Esophagus muscularis mucosa (tissue), 4 donors: ENCODE results near the gene TENM4. TPM values are rescaled to one million over a fixed set of nuclear protein-coding genes. Genes with fewer than 3 reads are reported as not detected.
"Not testable (repeated sequence)": the region's sequence is repeated elsewhere in the genome, so short reads cannot be mapped to it uniquely, and the experiment has no call there.

Source experiments
- DNase-seq: peaks from one replicate; pipeline ENCODE4 v3.0.0-alpha.2; 2017; ENCODE audit errors: extremely low spot score
- H3K27ac ChIP-seq, 4 donors: fragments of 200-600 bp; sonication (generic); replicated peaks in 1 of 4; 1 replicate in 3 of 4; 2 replicates in 1 of 4; pipeline ENCODE4 v1.5.1; 2016 to 2019; ENCODE audit warnings: mild to moderate bottlenecking in 1 of 4
- H3K27me3 ChIP-seq, 4 donors: fragments of 200-600 bp; sonication (generic); one replicate each; pipeline versions ENCODE4 v1.5.1 to v1.6.0; 2016 to 2019
- H3K36me3 ChIP-seq, 4 donors: fragments of 200-600 bp; sonication (generic); one replicate each; pipeline ENCODE4 v1.5.1; 2016 to 2019
- H3K4me1 ChIP-seq, 4 donors: fragments of 200-600 bp; sonication (generic); one replicate each; pipeline ENCODE4 v1.5.1; 2016 to 2019
- H3K4me3 ChIP-seq, 4 donors: fragments of 200-600 bp; sonication (generic); 1 replicate in 2 of 4; 2 replicates in 2 of 4; pipeline ENCODE4 v1.5.1; 2016 to 2019; ENCODE audit warnings: mild to moderate bottlenecking in 4 of 4, moderate library complexity in 1 of 4
- H3K9me3 ChIP-seq, 4 donors: fragments of 200-600 bp; sonication (generic); 1 replicate in 3 of 4; 2 replicates in 1 of 4; pipeline ENCODE4 v1.5.1; 2016 to 2019
- CTCF ChIP-seq, 3 experiments: fragments of 200-600 bp in 2 of 3; fragments of 450-650 bp in 1 of 3; sonication (generic) in 2 of 3; IDR thresholded peaks; one replicate each; pipeline ENCODE4 v1.5.1; 2017 to 2019; ENCODE audit warnings: antibody characterized with exemption in 3 of 3, mild to moderate bottlenecking in 2 of 3, moderate library complexity in 1 of 3
- EP300 ChIP-seq: sonication (generic); formaldehyde crosslinking; IDR thresholded peaks from one replicate; pipeline ENCODE4 v1.6.1; 2017; ENCODE audit warnings: antibody characterized with exemption
- POLR2A ChIP-seq: fragments of 450-650 bp; IDR thresholded peaks from one replicate; pipeline ENCODE4 v1.6.1; 2017; ENCODE audit warnings: antibody characterized with exemption, moderate library complexity, mild to moderate bottlenecking, low read depth
- POLR2AphosphoS5 ChIP-seq, 2 donors: sonication (generic); formaldehyde crosslinking; IDR thresholded peaks; one replicate each; pipeline ENCODE4 v1.6.1; 2017; ENCODE audit warnings: antibody characterized with exemption in 2 of 2
- WGBS: methylation state at CpG from one replicate; pipeline ENCODE4 v1.1.5; 2018; 5-methylcytosine and 5-hydroxymethylcytosine counted together
- intact Hi-C: fragments of 100-400 bp; cut with DNase I; formaldehyde crosslinking; loops from one replicate; pipeline ENCODE4 v1.15.1; 2023
- total RNA-seq, 4 donors: library from RNA; depleted of rRNA; stranded (reverse); fragments of >200 nt; gene quantifications; one replicate each; pipeline versions ENCODE4 v1.1.0 to v1.2.1, GENCODE V29; 2016

The TENM4 gene
- total RNA-seq, 4 donors from 2014 or later, result 4.1 to 9.6 (median 8.0) TPM

DNA sequence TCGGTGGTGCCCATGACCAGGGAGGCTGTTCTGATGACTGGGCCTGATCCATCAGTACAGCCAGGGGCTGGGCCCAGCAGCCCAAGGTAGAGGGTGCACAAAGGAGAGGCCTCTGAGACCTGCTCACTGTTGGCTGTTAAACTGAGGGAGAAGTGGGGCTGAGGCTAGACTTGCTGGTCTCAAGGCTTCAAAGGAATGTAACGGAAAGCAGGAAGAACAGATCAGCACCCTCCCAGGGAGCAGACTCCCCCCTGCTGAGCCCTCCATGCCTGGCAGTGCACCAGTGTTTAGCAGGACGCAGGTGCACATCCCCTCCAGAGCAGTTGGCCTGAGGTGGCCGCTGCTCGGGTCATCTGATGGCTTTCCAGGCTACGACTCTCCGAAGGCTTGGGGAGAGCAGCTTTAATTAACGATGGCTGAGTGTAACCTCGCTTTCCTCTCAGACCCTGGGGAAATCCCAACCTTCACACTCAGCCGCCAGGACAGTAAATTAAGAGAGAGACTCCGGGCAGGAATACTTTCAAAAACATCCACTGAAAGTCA is 610.5 kb downstream of the TENM4 start:
- no peak for DNase-seq
- intact Hi-C loops, result no loop called here
- TF ChIP-seq EP300, result no peak
- H3K4me1 ChIP-seq, result peaks cover 0 to 11% (median 7%) of the 10 kb centered on the region in 4 donors
- no peaks in the 10 kb centered on the region for H3K27me3 ChIP-seq
- no peak overlapping the region for H3K4me3 ChIP-seq
- H3K9me3 ChIP-seq, result no peaks in the 10 kb centered on the region
- 88% methylated on average over 11 of the region's 11 CpGs for WGBS
- no peak overlapping the region for H3K27ac ChIP-seq
- no peaks in the 10 kb centered on the region for H3K36me3 ChIP-seq

DNA sequence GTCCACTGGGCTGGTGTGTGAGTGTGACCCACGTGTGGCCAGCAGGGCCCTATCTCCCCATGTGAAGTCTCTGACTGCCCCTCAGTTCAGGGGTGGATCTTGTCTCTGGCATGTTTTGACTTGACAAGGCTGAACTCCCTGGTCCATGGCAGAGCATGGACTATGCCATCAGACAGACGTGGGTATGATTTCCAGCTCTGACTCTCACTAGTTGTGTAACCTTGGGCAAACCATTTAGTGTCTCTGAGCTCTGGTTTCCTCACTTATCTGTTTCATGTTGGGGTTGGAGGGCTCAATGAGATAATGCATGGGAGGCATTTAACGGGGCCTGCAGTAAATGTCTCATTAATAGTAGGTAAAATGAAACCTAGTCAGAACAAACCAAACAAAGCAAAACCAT is 611.7 kb downstream of the TENM4 start:
- no peak for DNase-seq
- H3K27ac ChIP-seq, result no peak overlapping the region
- TF ChIP-seq EP300 (no peak), CTCF (IDR thresholded peaks at IDR 0.05) (no peak), POLR2AphosphoS5 (IDR thresholded peaks at IDR 0.05) (no peak), POLR2A (no peak)
- 94% methylated on average over 2 of the region's 3 CpGs for WGBS
- no peaks in the 10 kb centered on the region for H3K36me3 ChIP-seq
- intact Hi-C loops, result no loop called here
- no peak overlapping the region for H3K4me3 ChIP-seq
- H3K4me1 ChIP-seq, result peaks cover 0 to 12% (median 7%) of the 10 kb centered on the region in 4 donors
- no peaks in the 10 kb centered on the region for H3K27me3 ChIP-seq
- no peaks in the 10 kb centered on the region for H3K9me3 ChIP-seq

DNA sequence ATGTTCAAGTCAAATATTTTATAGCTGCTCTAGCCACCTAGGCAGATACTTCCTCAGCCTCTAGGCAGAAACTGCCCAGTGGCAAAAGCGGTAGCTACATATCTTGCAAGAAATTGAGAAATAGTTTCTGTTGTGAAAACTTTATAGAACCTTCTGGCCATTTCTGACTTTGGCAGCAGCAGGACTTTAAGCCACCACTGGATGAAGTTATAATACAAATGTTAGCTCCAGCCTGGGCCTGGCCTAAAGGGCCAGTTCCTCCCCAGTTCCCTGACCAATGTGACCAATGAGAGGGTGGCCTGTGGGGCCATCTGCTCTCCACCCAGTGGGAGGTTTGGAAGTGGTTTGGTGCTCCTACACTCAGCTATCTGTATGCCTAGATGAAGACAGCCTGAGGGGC is 612.2 kb downstream of the TENM4 start:
- H3K27ac ChIP-seq, result no peak overlapping the region
- no peak for DNase-seq
- WGBS, result 93% methylated on average over 1 of the region's 1 CpG

DNA sequence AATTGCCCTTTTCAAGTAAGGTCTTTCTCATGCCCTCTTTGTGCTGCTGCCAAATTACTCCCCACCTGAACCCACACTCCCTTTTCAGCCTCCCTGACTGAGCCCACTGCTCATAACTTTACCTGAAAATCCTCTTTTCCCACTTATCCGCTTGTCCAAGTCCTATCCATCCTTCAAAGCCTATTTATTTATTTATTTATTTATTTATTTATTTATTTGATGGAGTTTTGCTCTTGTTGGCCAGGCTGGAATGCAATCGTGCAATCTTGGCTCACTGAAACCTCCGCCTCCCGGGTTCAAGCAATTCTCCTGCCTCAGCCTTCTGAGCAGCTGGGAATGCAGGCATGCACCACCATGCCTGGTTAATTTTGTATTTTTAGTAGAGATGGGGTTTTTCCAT is 613.5 kb downstream of the TENM4 start:
- WGBS, result 94% methylated on average over 4 of the region's 4 CpGs
- H3K4me3 ChIP-seq, intact Hi-C loops, H3K27ac ChIP-seq, H3K27me3 ChIP-seq, H3K36me3 ChIP-seq, DNase-seq, H3K9me3 ChIP-seq: not testable (repeated sequence)
- H3K4me1 ChIP-seq, result peaks cover 0 to 12% (median 7%) of the 10 kb centered on the region in 4 donors

More for the DNA sequence above, 612.2 kb downstream of the TENM4 start:
- H3K36me3 ChIP-seq, result no peaks in the 10 kb centered on the region
- no peaks in the 10 kb centered on the region for H3K9me3 ChIP-seq
- intact Hi-C loops, result no loop called here
- no peak for TF ChIP-seq EP300
- no peak for TF ChIP-seq POLR2AphosphoS5 (IDR thresholded peaks at IDR 0.05)
- no peak for TF ChIP-seq CTCF (IDR thresholded peaks at IDR 0.05)
- TF ChIP-seq POLR2A, result no peak
- H3K4me1 ChIP-seq, result peaks cover 0 to 12% (median 7%) of the 10 kb centered on the region in 4 donors
- H3K4me3 ChIP-seq, result no peak overlapping the region
- H3K27me3 ChIP-seq, result no peaks in the 10 kb centered on the region

- H3K4me3 ChIP-seq, result no peak overlapping the region
- no peak overlapping the region for H3K27ac ChIP-seq
- no peaks in the 10 kb centered on the region for H3K27me3 ChIP-seq
- peaks cover 0 to 23% (median 7%) of the 10 kb centered on the region in 4 donors for H3K4me1 ChIP-seq
- no peaks in the 10 kb centered on the region for H3K36me3 ChIP-seq
- intact Hi-C loops, result no loop called here
- WGBS, result 50% methylated on average over 1 of the region's 1 CpG
- TF ChIP-seq POLR2AphosphoS5 (IDR thresholded peaks at IDR 0.05) (no peak), POLR2A (no peak), CTCF (IDR thresholded peaks at IDR 0.05) (no peak), EP300 (no peak)
- no peaks in the 10 kb centered on the region for H3K9me3 ChIP-seq
- no peak for DNase-seq
Observed at GRCh38 chr11:78825591-78826020, 615.2 kb downstream of the TENM4 start.

- Histone ChIP-seq H3K9me3 (no peaks in the 10 kb centered on the region), H3K4me3 (no peak overlapping the region), H3K27ac (no peak overlapping the region), H3K36me3 (no peaks in the 10 kb centered on the region), H3K27me3 (no peaks in the 10 kb centered on the region), H3K4me1 (peaks cover 0 to 23% (median 7%) of the 10 kb centered on the region in 4 donors)
- no peak for TF ChIP-seq POLR2A
- TF ChIP-seq POLR2AphosphoS5 (IDR thresholded peaks at IDR 0.05), result no peak
- no peak for TF ChIP-seq EP300
- no peak for TF ChIP-seq CTCF (IDR thresholded peaks at IDR 0.05)
- 79% methylated on average over 9 of the region's 9 CpGs for WGBS
- DNase-seq, result no peak
- intact Hi-C loops, result no loop called here
Observed at GRCh38 chr11:78823588-78823987, 617.2 kb downstream of the TENM4 start.
